Parathyroid adenoma (tissue), 2 donors: ENCODE data around the gene C10orf67.

ENCODE experiments used
- H2AFZ ChIP-seq: fragments of 300-600 bp; sonication (generic); one replicate; pipeline ENCODE4 v1.7.0; 2017; ENCODE audit warnings: antibody characterized with exemption, mild to moderate bottlenecking
- H3K27ac ChIP-seq: fragments of 300-600 bp; sonication (generic); one replicate; pipeline ENCODE4 v1.7.0; 2017
- H3K27me3 ChIP-seq: fragments of 300-600 bp; sonication (generic); one replicate; pipeline ENCODE4 v1.7.0; 2017; ENCODE audit warnings: low read length; ENCODE audit not compliant: control insufficient read depth, insufficient read depth
- H3K36me3 ChIP-seq: fragments of 300-600 bp; sonication (generic); one replicate; pipeline ENCODE4 v1.7.0; 2017; ENCODE audit warnings: low read length; ENCODE audit not compliant: control insufficient read depth, insufficient read depth
- H3K4me1 ChIP-seq: fragments of 300-600 bp; sonication (generic); one replicate; pipeline ENCODE4 v1.7.0; 2017; ENCODE audit warnings: control low read depth
- H3K4me2 ChIP-seq: fragments of 300-600 bp; sonication (generic); one replicate; pipeline ENCODE4 v1.7.0; 2017; ENCODE audit warnings: low read length
- H3K4me3 ChIP-seq: fragments of 300-600 bp; sonication (generic); one replicate; pipeline ENCODE4 v1.7.0; 2017; ENCODE audit warnings: low read depth, low read length
- H3K79me2 ChIP-seq: fragments of 300-600 bp; sonication (generic); one replicate; pipeline ENCODE4 v1.7.0; 2017; ENCODE audit warnings: control low read depth
- H3K9ac ChIP-seq: fragments of 300-600 bp; sonication (generic); one replicate; pipeline ENCODE4 v1.7.0; 2017; ENCODE audit warnings: mild to moderate bottlenecking
- H3K9me3 ChIP-seq: fragments of 300-600 bp; sonication (generic); one replicate; pipeline ENCODE4 v1.7.0; 2017; ENCODE audit warnings: low read length; ENCODE audit not compliant: control insufficient read depth
- CTCF ChIP-seq: fragments of 300-600 bp; sonication (generic); IDR thresholded peaks from one replicate; pipeline ENCODE4 v1.7.0; 2017; ENCODE audit warnings: antibody characterized with exemption, mild to moderate bottlenecking
- donor health status: primary hyperparathyroidism.

The C10orf67 gene

GRCh38 chr10:23342213-23342884, 2.2 kb downstream of the C10orf67 start:
- TF ChIP-seq CTCF: no peak
- no peaks in the 10 kb centered on the region for H3K4me1 ChIP-seq

GRCh38 chr10:23341004-23341403, 3.6 kb downstream of the C10orf67 start:
- no peaks in the 10 kb centered on the region for H3K36me3 ChIP-seq
- TF ChIP-seq CTCF: no peak
- no peak overlapping the region for H3K4me3 ChIP-seq
- no peaks in the 10 kb centered on the region for H3K9me3 ChIP-seq
- H3K4me1 ChIP-seq: no peaks in the 10 kb centered on the region
- H3K9ac ChIP-seq: no peak overlapping the region
- H3K27me3 ChIP-seq: no peaks in the 10 kb centered on the region
- H3K4me2 ChIP-seq: no peak overlapping the region
- H3K79me2 ChIP-seq: no peaks in the 10 kb centered on the region
- H3K27ac ChIP-seq: no peak overlapping the region
- H2AFZ ChIP-seq: no peak overlapping the region

More at GRCh38 chr10:23342213-23342884, 2.2 kb downstream of the C10orf67 start:
- Histone ChIP-seq H3K4me2 (no peak overlapping the region), H2AFZ (no peak overlapping the region), H3K27me3 (no peaks in the 10 kb centered on the region), H3K79me2 (no peaks in the 10 kb centered on the region), H3K9ac (no peak overlapping the region), H3K4me3 (no peak overlapping the region), H3K9me3 (no peaks in the 10 kb centered on the region), H3K36me3 (no peaks in the 10 kb centered on the region), H3K27ac (no peak overlapping the region)

GRCh38 chr10:23340354-23340753, 4.2 kb downstream of the C10orf67 start:
- Histone ChIP-seq H3K79me2 (no peaks in the 10 kb centered on the region), H3K27me3 (no peaks in the 10 kb centered on the region), H3K27ac (no peak overlapping the region), H3K4me1 (no peaks in the 10 kb centered on the region), H3K36me3 (no peaks in the 10 kb centered on the region), H3K4me3 (no peak overlapping the region), H3K9ac (no peak overlapping the region), H3K9me3 (no peaks in the 10 kb centered on the region), H2AFZ (no peak overlapping the region), H3K4me2 (no peak overlapping the region)
- TF ChIP-seq CTCF: no peak

- no peak overlapping the region for H3K27ac ChIP-seq
- H3K79me2 ChIP-seq: no peaks in the 10 kb centered on the region
- no peak overlapping the region for H3K4me2 ChIP-seq
- H2AFZ ChIP-seq: no peak overlapping the region
- no peaks in the 10 kb centered on the region for H3K27me3 ChIP-seq
- no peak overlapping the region for H3K9ac ChIP-seq
- no peaks in the 10 kb centered on the region for H3K9me3 ChIP-seq
- no peak overlapping the region for H3K4me3 ChIP-seq
- H3K4me1 ChIP-seq: no peaks in the 10 kb centered on the region
- no peaks in the 10 kb centered on the region for H3K36me3 ChIP-seq
- no peak for TF ChIP-seq CTCF
Observed at GRCh38 chr10:23338886-23339285, 5.7 kb downstream of the C10orf67 start.
